Endodermal cell (in vitro differentiated cells): ENCODE data around the gene HSPBP1. TPM values are rescaled to one million over a fixed set of nuclear protein-coding genes. Genes with fewer than 3 reads are reported as not detected.

Source experiments
- DNase-seq: peaks from one replicate; pipeline ENCODE4 v3.0.0-alpha.2; 2017
- H3K27ac ChIP-seq: 2 replicates; pipeline ENCODE4 v1.5.1; 2013; ENCODE audit warnings: mild to moderate bottlenecking, low read depth, low read length, moderate library complexity
- H3K27me3 ChIP-seq: 2 replicates; pipeline ENCODE4 v1.6.1; 2013; ENCODE audit warnings: mild to moderate bottlenecking, low read length, moderate library complexity; ENCODE audit not compliant: insufficient read depth, control insufficient read depth, poor library complexity, severe bottlenecking
- H3K36me3 ChIP-seq: 2 replicates; pipeline ENCODE4 v1.7.0; 2013; ENCODE audit warnings: mild to moderate bottlenecking, low read length, moderate library complexity; ENCODE audit not compliant: control insufficient read depth, insufficient read depth
- H3K4me1 ChIP-seq: one replicate; pipeline ENCODE4 v1.7.0; 2013; ENCODE audit warnings: low read length; ENCODE audit not compliant: control insufficient read depth, insufficient read depth
- H3K4me3 ChIP-seq: 2 replicates; pipeline ENCODE4 v1.5.1; 2013; ENCODE audit warnings: mild to moderate bottlenecking, low read length, moderate library complexity
- H3K9ac ChIP-seq: 2 replicates; pipeline ENCODE4 v1.6.1; 2013; ENCODE audit warnings: mild to moderate bottlenecking, low read length, moderate library complexity; ENCODE audit not compliant: poor library complexity, severe bottlenecking; ENCODE audit errors: extremely low read depth
- H3K9me3 ChIP-seq: 2 replicates; pipeline ENCODE4 v1.6.1; 2013; ENCODE audit warnings: mild to moderate bottlenecking, low read length, moderate library complexity; ENCODE audit not compliant: control insufficient read depth
- H3K27ac Mint-ChIP-seq: 2 replicates; pipeline ENCODE4 v1.8.0; 2020; ENCODE audit warnings: mixed read lengths
- H3K27me3 Mint-ChIP-seq: 2 replicates; pipeline ENCODE4 v1.8.0; 2021; ENCODE audit warnings: mild to moderate bottlenecking, mixed read lengths; ENCODE audit not compliant: insufficient read depth
- H3K36me3 Mint-ChIP-seq: 2 replicates; pipeline ENCODE4 v1.8.0; 2020; ENCODE audit warnings: low read depth, mixed read lengths
- H3K4me1 Mint-ChIP-seq: 2 replicates; pipeline ENCODE4 v1.8.0; 2020; ENCODE audit warnings: mixed read lengths
- H3K4me3 Mint-ChIP-seq: 2 replicates; pipeline ENCODE4 v1.8.0; 2020; ENCODE audit warnings: mild to moderate bottlenecking, moderate library complexity, mixed read lengths
- H3K9me3 Mint-ChIP-seq: 2 replicates; pipeline ENCODE4 v1.8.0; 2020; ENCODE audit warnings: mild to moderate bottlenecking, mixed read lengths
- CTCF ChIP-seq: fragments of 200-600 bp; sonication (generic); conservative IDR thresholded peaks from 2 replicates; pipeline ENCODE4 v1.5.0; 2021; ENCODE audit warnings: antibody characterized with exemption, mild to moderate bottlenecking
- WGBS, 2 experiments: methylation state at CpG; one replicate each; pipeline versions ENCODE4 v1.1.5 to v1.1.7; 2013; ENCODE audit warnings: missing lambda C conversion rate in 2 of 2, mixed read lengths in 1 of 2; ENCODE audit not compliant: insufficient coverage in 1 of 2, insufficient read length in 1 of 2; 5-methylcytosine and 5-hydroxymethylcytosine counted together
- total RNA-seq, 2 donors: library from RNA; stranded (reverse); fragmentation: NEBNext Ultra II Directional in 1 of 2; extraction: Animal tissue kit (Norgen Biotek cat#: 25700) in 1 of 2; gene quantifications; 2 replicates in 1 of 2; 3 replicates in 1 of 2; pipeline ENCODE4 v1.2.1, GENCODE V29; 2021

The HSPBP1 gene
- total RNA-seq, 2 donors from 2014 or later = 43.7 to 48.5 TPM

DNA sequence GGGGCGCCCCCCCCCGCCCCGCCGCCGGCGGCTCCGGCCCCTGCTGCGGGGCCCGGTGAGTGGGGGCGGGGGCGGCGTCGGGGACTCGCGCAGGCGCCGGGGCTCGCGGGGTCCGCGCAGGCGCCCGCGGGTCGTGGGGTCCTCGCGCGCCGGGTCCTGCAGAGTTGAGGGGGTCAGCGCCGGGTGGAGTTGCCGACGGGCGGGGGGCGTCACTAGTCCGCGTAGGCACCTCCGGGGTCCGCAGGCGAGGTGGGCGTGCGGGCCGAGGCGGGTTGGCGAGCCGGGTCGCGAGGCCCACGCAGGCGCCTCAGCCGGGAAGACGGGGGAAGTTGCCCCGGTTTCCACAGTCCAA lies 21.5 kb downstream of the HSPBP1 start:
- TF ChIP-seq CTCF = no peak
- H3K27me3 Mint-ChIP-seq = no peaks in the 10 kb centered on the region
- Histone ChIP-seq H3K4me3 (peak overlapping the region; percentile 90), H3K36me3 (peaks cover 4% of the 10 kb centered on the region), H3K27ac (peak overlapping the region; percentile 71), H3K9ac (peak overlapping the region; percentile 84), H3K4me1 (peaks cover 11% of the 10 kb centered on the region), H3K9me3 (no peaks in the 10 kb centered on the region), H3K27me3 (no peaks in the 10 kb centered on the region)
- H3K36me3 Mint-ChIP-seq = peaks cover 12% of the 10 kb centered on the region
- no peaks in the 10 kb centered on the region for H3K9me3 Mint-ChIP-seq
- no peak for DNase-seq
- no peak overlapping the region for H3K27ac Mint-ChIP-seq
- H3K4me3 Mint-ChIP-seq = peak overlapping the region; percentile 98
- 0% methylated on average over 32 to 53 of the region's 53 CpGs for WGBS, 2 experiments
- H3K4me1 Mint-ChIP-seq = peaks cover 36% of the 10 kb centered on the region

DNA sequence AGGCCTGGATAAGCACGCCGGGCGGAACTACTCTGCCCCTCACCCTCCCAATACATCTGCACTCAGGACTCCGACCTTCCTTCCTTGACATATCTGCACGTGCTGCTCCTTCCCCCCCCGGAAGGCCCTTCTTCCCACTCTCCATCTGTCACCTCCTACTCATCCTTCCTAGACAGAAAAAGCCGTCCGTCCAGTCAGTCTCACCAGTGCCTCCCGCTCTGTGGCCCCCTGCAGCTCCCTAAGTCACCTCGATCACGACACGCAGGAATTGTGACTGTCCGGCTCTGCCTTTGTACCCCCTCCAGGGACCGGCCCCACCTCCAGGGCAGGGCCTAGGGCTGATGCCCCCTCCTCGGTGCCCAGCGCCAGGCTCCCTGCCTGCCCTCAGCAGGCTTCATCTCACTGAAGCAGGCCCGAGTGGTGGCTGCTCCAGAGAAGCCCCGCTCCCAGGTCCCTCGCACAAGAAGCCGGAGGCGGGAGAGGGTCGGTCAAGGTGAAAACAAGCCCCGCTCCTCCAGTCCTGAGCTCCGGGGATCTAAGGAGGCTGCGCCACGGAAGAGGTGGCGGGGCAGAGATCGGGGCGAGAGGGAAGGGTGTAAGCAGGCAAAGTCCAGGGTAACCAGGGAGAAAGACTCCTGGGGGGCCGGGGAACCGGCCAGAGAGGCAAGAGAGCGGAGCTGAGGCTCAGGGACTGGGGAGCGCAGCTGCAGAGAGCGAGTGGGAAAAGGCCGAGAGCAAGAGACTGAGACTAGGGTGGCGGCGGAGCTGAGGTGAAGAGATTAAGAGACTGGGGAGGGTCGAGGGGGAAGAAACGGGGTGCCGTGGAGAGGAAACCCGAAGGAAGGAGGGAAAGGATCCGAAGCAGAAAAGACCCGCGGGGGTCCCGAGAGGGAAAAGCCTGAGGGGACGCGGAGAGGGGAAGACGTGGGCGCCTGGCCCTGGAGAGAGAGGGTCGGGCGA lies 22.2 kb downstream of the HSPBP1 start:
- peak overlapping the region; percentile 94 for H3K27ac Mint-ChIP-seq
- Histone ChIP-seq H3K27ac (no peak overlapping the region), H3K4me1 (peaks cover 11% of the 10 kb centered on the region), H3K9ac (peak overlapping the region; percentile 74), H3K36me3 (peaks cover 7% of the 10 kb centered on the region), H3K4me3 (peak overlapping the region; percentile 90), H3K9me3 (no peaks in the 10 kb centered on the region), H3K27me3 (no peaks in the 10 kb centered on the region)
- H3K36me3 Mint-ChIP-seq = peaks cover 7% of the 10 kb centered on the region
- peak; percentile 68 for DNase-seq
- H3K4me1 Mint-ChIP-seq = peaks cover 37% of the 10 kb centered on the region
- WGBS, 2 experiments = 14 to 18% methylated on average over 48 to 51 of the region's 51 CpGs
- H3K9me3 Mint-ChIP-seq = no peaks in the 10 kb centered on the region
- H3K4me3 Mint-ChIP-seq = peak overlapping the region; percentile 98
- no peaks in the 10 kb centered on the region for H3K27me3 Mint-ChIP-seq
- no peak for TF ChIP-seq CTCF

DNA sequence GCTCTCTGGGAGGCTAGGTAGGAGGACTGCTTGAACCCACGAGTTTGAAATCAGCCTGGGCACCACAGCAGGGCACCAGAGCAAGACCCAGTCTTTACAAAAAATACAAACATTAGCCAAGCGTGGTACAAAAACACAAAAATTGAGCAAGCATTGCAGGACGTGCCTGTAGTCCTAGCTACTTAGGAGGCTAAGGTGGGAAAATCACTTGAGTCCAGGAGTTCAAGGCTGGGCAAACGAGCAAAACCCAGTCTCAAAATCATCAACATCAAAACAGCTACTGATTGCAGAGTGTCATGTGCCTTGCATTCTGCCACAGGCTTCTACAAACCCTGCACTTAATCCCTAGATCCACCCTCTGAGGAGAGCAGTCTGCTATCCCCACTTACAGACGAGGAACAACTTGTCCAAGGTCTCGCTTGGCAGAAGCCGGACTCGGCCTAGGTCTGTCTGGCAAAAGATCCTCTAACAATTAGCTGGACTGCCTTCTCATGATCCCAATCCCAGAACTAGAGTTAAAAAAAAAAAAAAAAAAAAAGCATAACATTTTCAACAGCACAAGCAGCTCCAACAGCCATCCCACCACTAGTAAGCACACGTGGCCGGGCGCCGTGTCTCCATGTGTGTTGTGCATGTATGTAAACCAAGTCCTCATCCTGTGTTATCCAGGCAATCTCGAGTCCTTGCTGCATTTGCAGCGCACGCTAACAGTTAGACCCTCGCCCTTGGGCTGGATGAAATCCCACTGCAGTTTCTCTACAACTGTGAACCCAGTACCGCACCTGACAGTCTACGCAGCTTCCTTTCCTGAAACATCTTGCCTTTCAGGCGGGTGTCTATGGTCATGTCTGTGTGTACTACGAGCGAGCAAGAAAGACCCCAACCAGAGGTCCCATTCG lies 23.1 kb downstream of the HSPBP1 start:
- Histone ChIP-seq H3K9ac (peak overlapping the region; percentile 1), H3K36me3 (peaks cover 9% of the 10 kb centered on the region), H3K9me3 (no peaks in the 10 kb centered on the region), H3K4me1 (peaks cover 11% of the 10 kb centered on the region), H3K27ac (no peak overlapping the region), H3K4me3 (peak overlapping the region; percentile 90), H3K27me3 (no peaks in the 10 kb centered on the region)
- Mint-ChIP-seq H3K36me3 (peaks cover 1% of the 10 kb centered on the region), H3K4me1 (peaks cover 37% of the 10 kb centered on the region), H3K9me3 (no peaks in the 10 kb centered on the region), H3K4me3 (peak overlapping the region; percentile 98), H3K27me3 (no peaks in the 10 kb centered on the region), H3K27ac (peak overlapping the region; percentile 84)
- no peak for TF ChIP-seq CTCF
- WGBS, 2 experiments = 79 to 84% methylated on average over 15 to 22 of the region's 22 CpGs
- no peak for DNase-seq
